Measurements from ENCODE around the gene SLC25A21. TPM values are rescaled to one million over a fixed set of nuclear protein-coding genes. Genes with fewer than 3 reads are reported as not detected.

The SLC25A21 gene
- total RNA-seq, 1 donor, result 1.3 TPM

DNA sequence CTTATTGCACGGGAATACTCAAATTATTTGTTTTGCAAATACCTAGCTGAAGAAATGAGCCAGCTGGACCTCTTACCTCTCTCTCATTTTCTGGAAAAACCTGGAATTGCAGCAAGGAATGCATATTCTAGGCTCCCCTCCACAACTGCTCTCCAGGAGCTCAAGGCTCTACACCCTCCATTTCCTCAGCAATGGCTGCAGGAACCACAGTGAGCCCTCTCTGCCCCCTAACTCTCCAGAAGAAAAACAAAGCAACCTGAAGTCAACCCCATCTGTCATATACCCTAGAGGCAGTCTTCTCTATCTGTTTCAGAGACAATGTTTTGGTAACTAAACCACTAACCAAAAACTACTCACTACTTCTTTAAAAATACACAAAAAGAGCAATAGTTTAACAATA lies 221.6 kb downstream of the SLC25A21 start:
- no peak overlapping the region for H3K4me3 ChIP-seq (ENCODE audit: low read depth, low read length)
- no peak for DNase-seq (ENCODE audit: low read depth)
- TF ChIP-seq, protein P1, sequence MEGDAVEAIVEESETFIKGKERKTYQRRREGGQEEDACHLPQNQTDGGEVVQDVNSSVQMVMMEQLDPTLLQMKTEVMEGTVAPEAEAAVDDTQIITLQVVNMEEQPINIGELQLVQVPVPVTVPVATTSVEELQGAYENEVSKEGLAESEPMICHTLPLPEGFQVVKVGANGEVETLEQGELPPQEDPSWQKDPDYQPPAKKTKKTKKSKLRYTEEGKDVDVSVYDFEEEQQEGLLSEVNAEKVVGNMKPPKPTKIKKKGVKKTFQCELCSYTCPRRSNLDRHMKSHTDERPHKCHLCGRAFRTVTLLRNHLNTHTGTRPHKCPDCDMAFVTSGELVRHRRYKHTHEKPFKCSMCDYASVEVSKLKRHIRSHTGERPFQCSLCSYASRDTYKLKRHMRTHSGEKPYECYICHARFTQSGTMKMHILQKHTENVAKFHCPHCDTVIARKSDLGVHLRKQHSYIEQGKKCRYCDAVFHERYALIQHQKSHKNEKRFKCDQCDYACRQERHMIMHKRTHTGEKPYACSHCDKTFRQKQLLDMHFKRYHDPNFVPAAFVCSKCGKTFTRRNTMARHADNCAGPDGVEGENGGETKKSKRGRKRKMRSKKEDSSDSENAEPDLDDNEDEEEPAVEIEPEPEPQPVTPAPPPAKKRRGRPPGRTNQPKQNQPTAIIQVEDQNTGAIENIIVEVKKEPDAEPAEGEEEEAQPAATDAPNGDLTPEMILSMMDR (IDR thresholded peaks at IDR 0.05; ENCODE audit: insufficient read depth, low read depth, low read length), result no peak

DNA sequence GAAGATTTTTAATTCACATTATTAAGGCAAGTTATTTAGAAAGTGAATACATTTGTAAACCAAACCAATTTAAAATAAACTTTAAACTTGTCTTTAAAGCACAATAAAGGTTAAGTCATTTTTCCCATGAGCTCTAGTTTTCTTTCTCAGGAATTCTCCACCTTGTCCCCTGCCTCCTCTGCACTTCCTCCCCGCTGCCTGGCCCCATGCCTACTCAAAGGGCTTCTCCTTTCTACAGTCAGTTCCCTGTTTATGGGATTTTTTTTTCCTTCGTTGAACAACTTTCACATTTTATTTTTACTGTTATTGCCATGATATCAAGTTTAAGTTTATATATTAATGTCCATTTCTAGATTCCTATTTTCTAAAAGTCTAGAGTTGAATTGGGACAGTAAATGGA lies 223.0 kb downstream of the SLC25A21 start:
- DNase-seq (ENCODE audit: low read depth), result no peak
- TF ChIP-seq, protein P1 (IDR thresholded peaks at IDR 0.05; ENCODE audit: insufficient read depth, low read depth, low read length), result no peak
- no peak overlapping the region for H3K4me3 ChIP-seq (ENCODE audit: low read depth, low read length)

DNA sequence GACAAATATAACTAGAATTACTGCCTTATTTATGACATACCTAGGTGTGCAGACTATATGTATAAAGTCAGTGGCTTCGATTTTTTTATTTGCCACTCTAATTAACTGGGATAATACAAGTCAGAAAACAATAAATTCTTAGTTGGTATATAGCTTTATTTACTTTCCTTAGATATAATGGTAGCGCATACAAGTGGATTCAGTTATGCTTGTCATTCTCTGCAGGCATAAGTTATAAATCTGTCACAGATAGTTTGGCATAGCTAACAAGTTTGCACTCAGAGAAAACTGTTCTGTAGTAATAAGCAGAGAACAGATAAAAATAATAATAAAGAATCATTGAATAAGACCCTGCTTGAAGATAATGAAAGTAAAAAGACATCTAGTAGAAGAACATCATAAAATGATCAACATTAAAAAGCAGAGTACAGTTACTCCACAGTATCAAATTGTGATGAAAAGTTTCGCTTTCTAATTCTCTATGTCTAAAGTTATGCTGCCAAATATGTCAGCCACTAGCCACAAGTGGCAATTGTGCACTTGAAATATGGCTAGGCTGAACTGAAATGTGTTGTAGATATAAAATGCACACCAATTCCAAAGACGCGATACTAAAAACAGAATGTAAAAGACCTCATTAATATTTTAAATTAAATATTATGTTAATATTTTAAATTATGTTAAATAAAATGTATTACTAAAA lies 224.1 kb downstream of the SLC25A21 start:
- TF ChIP-seq, protein P1 (IDR thresholded peaks at IDR 0.05; ENCODE audit: insufficient read depth, low read depth, low read length), result no peak
- DNase-seq (ENCODE audit: low read depth), result no peak
- H3K4me3 ChIP-seq (ENCODE audit: low read depth, low read length), result no peak overlapping the region

DNA sequence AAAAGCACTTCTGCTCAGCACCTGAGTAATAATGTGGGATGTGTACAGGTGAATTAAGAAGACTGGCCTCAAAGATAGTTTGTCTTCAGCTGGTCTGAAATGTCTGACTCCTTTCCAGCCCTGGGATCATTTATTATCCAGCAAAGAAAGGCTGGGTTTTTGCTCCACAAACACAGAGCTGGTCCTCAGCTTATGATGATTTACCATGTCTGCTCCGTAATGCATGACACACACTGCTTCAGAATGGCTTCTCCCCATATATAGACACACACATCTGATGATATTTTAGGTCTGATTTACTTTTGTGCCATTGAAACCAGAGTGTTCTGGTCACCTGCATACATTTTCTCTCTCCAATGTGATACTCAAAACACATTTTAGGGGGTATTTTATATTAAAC lies 225.0 kb downstream of the SLC25A21 start:
- TF ChIP-seq, protein P1 (IDR thresholded peaks at IDR 0.05; ENCODE audit: insufficient read depth, low read depth, low read length), result no peak

DNA sequence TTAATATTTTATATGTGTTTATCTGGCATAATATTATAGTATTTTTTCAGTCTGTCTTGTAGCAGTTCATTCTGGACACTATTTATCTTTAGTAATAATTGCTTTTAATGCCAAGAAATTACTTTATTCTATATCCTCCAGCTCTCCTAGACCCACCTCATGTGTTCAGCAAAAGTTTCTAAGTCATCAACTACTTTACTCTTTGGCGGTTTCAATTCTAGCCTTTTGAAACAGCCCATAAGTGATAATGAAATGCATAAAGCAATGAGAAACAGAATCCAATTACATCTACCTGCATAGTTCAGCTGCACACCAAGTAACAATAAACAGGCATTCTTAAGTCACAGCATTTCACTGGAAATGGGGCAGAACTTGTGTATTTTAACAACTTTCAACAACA lies 225.5 kb downstream of the SLC25A21 start:
- DNase-seq (ENCODE audit: low read depth), result no peak
- TF ChIP-seq, protein P1 (IDR thresholded peaks at IDR 0.05; ENCODE audit: insufficient read depth, low read depth, low read length), result no peak

More for the DNA sequence above, 225.0 kb downstream of the SLC25A21 start:
- no peak overlapping the region for H3K4me3 ChIP-seq (ENCODE audit: low read depth, low read length)
- DNase-seq (ENCODE audit: low read depth), result no peak

DNA sequence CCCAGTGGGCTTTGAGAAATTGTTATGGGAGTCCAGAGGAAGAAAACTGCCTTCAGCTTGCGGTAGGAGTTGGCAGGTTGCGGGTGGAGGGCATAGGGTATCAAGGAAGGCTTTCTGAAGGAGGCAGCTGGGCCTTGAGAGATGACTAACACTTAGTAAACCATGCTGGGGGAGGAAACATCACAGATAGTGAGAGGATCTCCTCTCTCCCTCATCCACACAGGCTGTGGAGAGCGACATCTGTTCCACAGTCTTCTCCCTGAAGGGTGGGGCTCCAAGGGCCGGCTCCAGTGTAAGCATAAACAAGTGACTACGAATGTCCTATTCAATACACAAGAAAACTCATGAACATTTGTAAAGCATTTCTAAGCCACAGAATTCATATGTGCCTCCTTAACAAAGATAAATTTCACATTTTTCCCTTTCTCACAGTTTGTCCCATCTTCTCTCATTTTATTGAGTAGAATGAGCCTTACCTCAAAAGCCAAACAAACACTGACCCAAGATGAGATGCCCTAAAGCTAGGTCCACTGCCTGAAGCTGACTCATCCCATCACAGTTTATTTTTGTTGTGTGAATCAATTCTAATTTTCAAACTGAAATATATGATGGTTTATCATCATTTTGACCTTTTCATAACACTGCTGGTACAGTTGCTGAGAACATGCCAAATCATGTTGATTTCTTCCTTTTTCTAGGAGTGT lies 227.9 kb downstream of the SLC25A21 start:
- TF ChIP-seq, protein P1 (IDR thresholded peaks at IDR 0.05; ENCODE audit: insufficient read depth, low read depth, low read length), result no peak
- peak; percentile 38 for DNase-seq (ENCODE audit: low read depth)
- no peak overlapping the region for H3K4me3 ChIP-seq (ENCODE audit: low read depth, low read length)

More for the DNA sequence above, 225.5 kb downstream of the SLC25A21 start:
- H3K4me3 ChIP-seq (ENCODE audit: low read depth, low read length), result no peak overlapping the region

Data from fibroblast of villous mesenchyme (primary cell).